LNCAP (cell line): ENCODE data around the gene SHISA9.

Experiments
- TF ChIP-seq, protein P1 (sequence below): fragments of 450-650 bp; IDR thresholded peaks from 2 replicates; pipeline ENCODE4 v1.5.1; 2017; ENCODE audit warnings: mild to moderate bottlenecking

SHISA9 gene

DNA sequence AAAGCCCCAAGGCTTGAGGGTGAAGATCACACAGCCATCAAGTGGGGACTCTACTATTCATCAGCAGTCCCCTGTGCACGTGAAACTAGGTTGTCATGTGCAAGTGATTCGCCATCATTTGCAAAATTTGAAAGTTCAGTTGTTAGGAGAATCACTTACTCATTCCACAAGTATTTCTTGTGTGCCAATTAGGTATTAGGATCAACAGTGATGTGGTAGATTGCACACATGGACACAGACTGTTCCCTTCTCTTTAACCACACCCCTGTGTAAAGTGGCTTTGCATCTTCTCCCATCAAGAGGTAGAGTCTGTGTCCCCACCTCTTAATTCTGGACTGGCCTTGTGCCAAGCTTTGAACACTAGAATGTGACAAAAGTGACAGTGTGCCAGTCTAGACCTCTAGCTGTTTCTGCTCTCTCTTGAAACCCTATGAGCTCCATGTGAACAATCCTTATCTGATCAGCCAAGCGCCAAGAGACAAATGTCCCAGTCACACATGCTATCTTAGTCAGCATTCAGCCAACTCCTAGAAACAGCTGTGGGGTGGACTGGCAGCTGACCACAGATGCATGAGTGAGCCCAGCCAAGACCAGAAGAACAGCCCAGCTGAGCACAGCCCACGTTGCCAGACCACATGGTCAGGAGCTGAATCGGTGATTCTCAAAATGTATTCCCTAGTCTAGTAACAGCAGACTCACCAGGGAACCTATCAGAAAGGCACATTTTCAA, 31.5 kb upstream of the SHISA9 start:
- TF ChIP-seq, protein P1, sequence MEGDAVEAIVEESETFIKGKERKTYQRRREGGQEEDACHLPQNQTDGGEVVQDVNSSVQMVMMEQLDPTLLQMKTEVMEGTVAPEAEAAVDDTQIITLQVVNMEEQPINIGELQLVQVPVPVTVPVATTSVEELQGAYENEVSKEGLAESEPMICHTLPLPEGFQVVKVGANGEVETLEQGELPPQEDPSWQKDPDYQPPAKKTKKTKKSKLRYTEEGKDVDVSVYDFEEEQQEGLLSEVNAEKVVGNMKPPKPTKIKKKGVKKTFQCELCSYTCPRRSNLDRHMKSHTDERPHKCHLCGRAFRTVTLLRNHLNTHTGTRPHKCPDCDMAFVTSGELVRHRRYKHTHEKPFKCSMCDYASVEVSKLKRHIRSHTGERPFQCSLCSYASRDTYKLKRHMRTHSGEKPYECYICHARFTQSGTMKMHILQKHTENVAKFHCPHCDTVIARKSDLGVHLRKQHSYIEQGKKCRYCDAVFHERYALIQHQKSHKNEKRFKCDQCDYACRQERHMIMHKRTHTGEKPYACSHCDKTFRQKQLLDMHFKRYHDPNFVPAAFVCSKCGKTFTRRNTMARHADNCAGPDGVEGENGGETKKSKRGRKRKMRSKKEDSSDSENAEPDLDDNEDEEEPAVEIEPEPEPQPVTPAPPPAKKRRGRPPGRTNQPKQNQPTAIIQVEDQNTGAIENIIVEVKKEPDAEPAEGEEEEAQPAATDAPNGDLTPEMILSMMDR = no peak

DNA sequence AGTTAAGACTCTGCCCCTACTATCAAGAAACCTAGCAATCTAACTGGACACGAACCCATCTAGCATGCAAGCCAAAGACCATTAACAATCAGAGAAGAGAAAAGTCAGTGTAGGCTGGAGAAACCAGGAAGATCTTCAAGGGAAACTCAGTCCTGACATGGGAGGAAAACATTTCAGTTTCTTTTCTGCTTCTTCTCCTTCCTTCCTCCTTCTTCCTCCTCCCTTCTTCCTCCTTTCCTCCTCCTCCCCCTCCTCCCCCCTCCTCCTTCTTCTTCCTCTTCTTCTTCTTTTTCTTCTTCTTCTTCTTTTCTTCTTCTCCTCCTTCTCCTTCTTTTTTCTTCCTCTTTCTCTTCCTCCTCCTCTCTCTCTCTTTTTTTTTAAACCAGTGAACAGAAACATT, 29.6 kb upstream of the SHISA9 start:
- TF ChIP-seq, protein P1 = no peak

DNA sequence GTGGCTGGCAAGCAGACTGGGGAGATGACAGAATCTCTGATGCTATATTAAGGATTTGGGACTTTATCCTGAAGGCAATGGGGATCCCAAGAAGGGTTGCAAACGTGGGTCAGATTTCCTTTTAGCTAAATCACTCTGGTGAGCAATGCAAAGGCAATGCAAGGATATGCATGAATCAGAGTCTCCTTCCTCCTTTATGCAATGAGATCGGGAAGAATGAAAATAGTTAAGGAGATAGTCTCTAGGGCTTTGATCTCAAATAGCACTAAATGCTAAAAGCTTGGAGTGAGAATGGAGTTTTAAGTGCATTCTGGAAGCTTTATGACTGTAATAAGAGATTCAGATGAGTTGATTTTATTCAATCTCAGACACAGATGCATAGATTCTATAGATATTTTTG, 27.2 kb upstream of the SHISA9 start:
- TF ChIP-seq, protein P1 = no peak

DNA sequence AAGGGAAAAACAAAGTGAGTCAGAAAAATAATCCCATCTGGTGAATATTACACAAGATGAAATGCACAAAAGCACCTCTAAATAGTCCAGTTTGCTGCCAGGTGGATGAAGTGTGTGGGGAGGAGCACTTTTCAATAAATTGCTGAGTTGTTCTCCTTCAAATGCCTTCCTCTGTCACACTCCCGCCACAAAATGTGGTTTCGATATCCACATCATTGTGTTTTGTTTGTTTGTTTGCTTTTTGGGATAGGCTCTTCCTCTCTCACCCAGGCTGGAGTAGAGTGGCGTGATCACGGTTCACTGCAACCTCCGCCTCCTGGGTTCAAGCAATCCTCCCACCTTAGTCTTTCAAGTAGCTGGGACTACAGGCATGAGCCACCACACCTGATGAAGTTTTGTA, 24.6 kb upstream of the SHISA9 start:
- TF ChIP-seq, protein P1 = no peak

DNA sequence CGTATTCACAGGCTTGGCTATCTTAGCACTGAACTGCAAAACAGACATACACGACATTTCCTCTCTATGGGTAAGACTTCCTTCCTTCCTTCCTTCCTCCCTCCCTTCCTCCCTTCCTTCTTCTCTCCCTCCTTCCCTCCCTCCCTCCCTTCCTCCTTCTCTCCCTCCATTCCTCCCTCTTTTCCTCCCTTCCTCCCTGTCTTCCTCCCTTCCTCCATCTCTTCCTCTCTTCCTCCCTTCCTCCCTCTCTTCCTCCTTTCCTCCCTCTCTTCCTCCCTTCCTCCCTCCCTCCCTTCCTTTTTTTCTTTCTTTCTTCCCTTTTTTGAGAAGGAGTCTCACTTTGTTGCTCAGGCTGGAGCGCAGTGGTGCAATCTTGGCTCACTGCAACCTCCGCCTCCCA, 22.4 kb upstream of the SHISA9 start:
- TF ChIP-seq, protein P1 = no peak

DNA sequence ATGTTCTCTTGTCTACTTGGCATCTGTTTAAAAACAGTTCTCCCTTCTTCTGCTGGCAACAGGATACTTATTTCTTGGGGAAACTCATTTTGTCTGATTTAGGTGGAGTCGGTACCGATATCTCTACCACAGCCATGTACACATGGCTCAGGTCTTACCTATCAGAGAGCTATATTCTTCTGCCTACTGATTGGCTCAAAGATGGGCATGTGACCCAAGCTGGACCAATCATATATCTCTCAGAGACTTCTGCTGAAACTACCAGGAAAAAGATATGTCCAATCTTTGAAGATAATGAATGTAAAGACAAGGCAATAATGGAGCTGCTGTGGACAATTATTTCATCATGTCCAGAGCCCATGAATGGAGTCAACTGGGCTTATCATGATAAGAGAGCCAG, 21.6 kb upstream of the SHISA9 start:
- TF ChIP-seq, protein P1 = no peak

DNA sequence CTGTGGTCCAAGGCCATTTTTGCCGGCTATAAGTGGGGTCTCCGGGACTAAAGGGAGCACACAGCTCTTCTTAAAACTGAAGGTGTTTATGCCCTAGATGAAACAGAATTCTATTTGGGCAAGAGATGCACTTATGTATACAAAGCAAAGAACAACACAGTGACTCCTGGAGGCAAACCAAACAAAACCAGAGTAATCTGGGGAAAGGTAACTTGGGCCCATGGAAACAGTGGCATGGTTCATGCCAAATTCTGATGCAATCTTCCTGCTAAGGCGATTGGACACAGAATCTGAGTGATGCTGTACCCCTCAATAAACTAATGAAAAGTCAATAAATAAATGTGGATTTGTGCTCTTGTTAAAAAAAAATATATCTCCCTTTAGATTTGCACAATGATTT, 20.2 kb upstream of the SHISA9 start:
- TF ChIP-seq, protein P1 = no peak

DNA sequence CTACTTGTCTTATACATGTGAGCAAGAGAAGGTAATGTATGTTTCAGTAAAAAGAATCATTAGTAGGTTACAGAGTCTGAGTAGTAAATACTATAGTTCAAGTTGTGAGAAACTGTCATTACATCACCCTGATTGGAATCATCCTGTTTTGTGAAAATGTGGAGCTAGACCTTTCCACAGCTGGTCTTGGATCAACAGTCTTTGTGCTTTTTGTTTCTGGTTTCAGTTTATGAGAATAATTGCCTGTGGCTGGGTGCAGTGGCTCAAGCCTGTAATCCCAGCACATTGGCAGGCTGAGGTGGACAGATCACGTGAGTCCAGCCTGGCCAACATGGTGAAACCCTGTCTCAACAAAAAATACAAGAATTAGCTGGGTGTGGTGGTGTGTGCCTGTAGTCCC, 19.7 kb upstream of the SHISA9 start:
- TF ChIP-seq, protein P1 = no peak
